Liver (tissue), 9 donors: ENCODE results near the gene EGFR. TPM values are rescaled to one million over a fixed set of nuclear protein-coding genes. Genes with fewer than 3 reads are reported as not detected.

ENCODE experiments used
- DNase-seq: peaks from one replicate; pipeline ENCODE4 v3.0.0-alpha.2; 2017; ENCODE audit warnings: low spot score
- H3K27ac ChIP-seq, 2 donors: one replicate each; pipeline ENCODE4 v1.7.0; 2013; ENCODE audit warnings: inconsistent platforms in 2 of 2, low read length in 2 of 2, control low read depth in 1 of 2, low read depth in 1 of 2, mild to moderate bottlenecking in 1 of 2
- H3K27me3 ChIP-seq, 4 donors: one replicate each; pipeline versions ENCODE4 v1.6.1 to v1.7.0; 2013; ENCODE audit warnings: low read length in 3 of 4, inconsistent platforms in 1 of 4, mild to moderate bottlenecking in 1 of 4, moderate library complexity in 1 of 4; ENCODE audit not compliant: control insufficient read depth in 4 of 4, insufficient read depth in 4 of 4
- H3K36me3 ChIP-seq, 4 donors: one replicate each; pipeline versions ENCODE4 v1.6.1 to v1.7.0; 2013; ENCODE audit warnings: low read length in 3 of 4, mild to moderate bottlenecking in 3 of 4, low read depth in 1 of 4, moderate library complexity in 1 of 4; ENCODE audit not compliant: control insufficient read depth in 4 of 4, insufficient read depth in 3 of 4
- H3K4me1 ChIP-seq, 4 donors: one replicate each; pipeline versions ENCODE4 v1.6.1 to v1.7.0; 2013; ENCODE audit warnings: low read length in 3 of 4, mild to moderate bottlenecking in 3 of 4, moderate library complexity in 1 of 4; ENCODE audit not compliant: control insufficient read depth in 4 of 4, insufficient read depth in 4 of 4
- H3K4me3 ChIP-seq, 3 donors: one replicate each; pipeline versions ENCODE4 v1.6.1 to v1.7.0; 2013; ENCODE audit warnings: low read length in 3 of 3, control low read depth in 1 of 3, low read depth in 1 of 3, mild to moderate bottlenecking in 1 of 3
- H3K9ac ChIP-seq, 2 donors: one replicate each; pipeline ENCODE4 v1.7.0; 2013; ENCODE audit warnings: low read length in 2 of 2, mild to moderate bottlenecking in 2 of 2, moderate library complexity in 2 of 2, control low read depth in 1 of 2, low read depth in 1 of 2
- H3K9me3 ChIP-seq, 4 donors: one replicate each; pipeline versions ENCODE4 v1.6.1 to v1.7.0; 2013; ENCODE audit warnings: low read length in 3 of 4; ENCODE audit not compliant: control insufficient read depth in 4 of 4
- EGR1 ChIP-seq, 2 donors: IDR thresholded peaks; 2 replicates each; pipeline ENCODE4 v1.6.1; 2016 to 2018; ENCODE audit warnings: antibody characterized with exemption in 2 of 2, low read depth in 2 of 2
- GABPA ChIP-seq, 2 donors: IDR thresholded peaks in 1 of 2; conservative IDR thresholded peaks in 1 of 2; 2 replicates each; pipeline ENCODE4 v1.6.1; 2016; ENCODE audit warnings: antibody characterized with exemption in 2 of 2, mild to moderate bottlenecking in 1 of 2, moderate library complexity in 1 of 2
- HNF4G ChIP-seq: IDR thresholded peaks from 2 replicates; pipeline ENCODE4 v1.6.1; 2016; ENCODE audit warnings: antibody characterized with exemption
- MAX ChIP-seq: IDR thresholded peaks from 2 replicates; pipeline ENCODE4 v1.6.1; 2016; ENCODE audit warnings: antibody characterized with exemption
- NR2F2 ChIP-seq: IDR thresholded peaks from 2 replicates; pipeline ENCODE4 v1.6.1; 2016; ENCODE audit warnings: antibody characterized with exemption
- RAD21 ChIP-seq, 2 donors: IDR thresholded peaks; 2 replicates each; pipeline ENCODE4 v1.6.1; 2016; ENCODE audit warnings: antibody characterized with exemption in 2 of 2, mild to moderate bottlenecking in 2 of 2
- REST ChIP-seq: IDR thresholded peaks from 2 replicates; pipeline ENCODE4 v1.6.1; 2016; ENCODE audit warnings: antibody characterized with exemption, mild to moderate bottlenecking
- RXRA ChIP-seq, 2 donors: IDR thresholded peaks; 2 replicates each; pipeline ENCODE4 v1.6.1; 2017 to 2018; ENCODE audit warnings: antibody characterized with exemption in 2 of 2, mild to moderate bottlenecking in 1 of 2
- SP1 ChIP-seq: IDR thresholded peaks from 2 replicates; pipeline ENCODE4 v1.6.1; 2018; ENCODE audit warnings: antibody characterized with exemption, mild to moderate bottlenecking
- TAF1 ChIP-seq: conservative IDR thresholded peaks from 2 replicates; pipeline ENCODE4 v1.6.1; 2016; ENCODE audit warnings: antibody characterized with exemption, mild to moderate bottlenecking
- YY1 ChIP-seq: IDR thresholded peaks from 2 replicates; pipeline ENCODE4 v1.6.1; 2016; ENCODE audit warnings: antibody characterized with exemption, mild to moderate bottlenecking
- WGBS: extraction: QIAGEN DNeasy Blood & Tissue Kit; methylation state at CpG from one replicate; pipeline ENCODE4 v1.1.7; 2013; 5-methylcytosine and 5-hydroxymethylcytosine counted together
- polyA plus RNA-seq, 2 donors: library from polyadenylated mRNA; stranded (reverse) in 1 of 2; unstranded in 1 of 2; fragments of 200-250 nt in 1 of 2; fragments of >200 nt in 1 of 2; fragmentation: Nextera tagmentation in 1 of 2; extraction: Ambion mirVana in 1 of 2; gene quantifications; one replicate each; pipeline versions ENCODE4 v1.2.1 to v1.2.3, GENCODE V29; 2013 to 2015
- total RNA-seq, 2 donors: library from RNA; depleted of rRNA; stranded (reverse); fragments of >200 nt; gene quantifications; one replicate each; pipeline ENCODE4 v1.2.3, GENCODE V29; 2014
- TF ChIP-seq, protein P1 (sequence below): fragments of 150-350 bp; IDR thresholded peaks from 2 replicates; pipeline ENCODE4 v1.5.1; 2017; ENCODE audit warnings: improper control_type of control experiment, low read depth, low read length; ENCODE audit not compliant: missing input control
- TF ChIP-seq, protein P2 (sequence below): IDR thresholded peaks from 2 replicates; pipeline ENCODE4 v1.6.1; 2016; ENCODE audit warnings: antibody characterized with exemption
- donor health status: healthy.
- donor health status: healthy.
- donor health status: healthy.
- donor health status: healthy.
- donor health status: healthy.

Gene EGFR
- total and polyA plus RNA-seq, 4 donors = 22.6 to 37.0 (median 27.7) TPM

DNA sequence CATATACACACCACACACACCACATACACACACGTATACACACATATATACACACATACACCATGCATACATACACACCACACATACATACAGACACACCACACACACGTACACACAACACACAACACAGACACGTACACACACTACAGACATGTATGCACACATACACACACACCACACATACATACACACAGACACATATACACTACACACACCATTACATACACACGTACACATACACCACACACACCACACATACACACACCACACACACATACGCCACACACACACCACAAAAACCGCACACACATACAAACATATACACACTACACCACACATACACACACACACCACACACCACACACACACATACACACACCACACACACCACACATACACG, 184.5 kb downstream of the EGFR start:
- 85% methylated on average over 7 of the region's 7 CpGs for WGBS
- no peak for DNase-seq
- no peaks in the 10 kb centered on the region for H3K27me3 ChIP-seq
- no peaks in the 10 kb centered on the region for H3K9me3 ChIP-seq
- H3K4me1 ChIP-seq = no peaks in the 10 kb centered on the region
- H3K27ac ChIP-seq = no peak overlapping the region
- TF ChIP-seq RXRA (IDR thresholded peaks at IDR 0.05) = no peak
- TF ChIP-seq, protein P1, sequence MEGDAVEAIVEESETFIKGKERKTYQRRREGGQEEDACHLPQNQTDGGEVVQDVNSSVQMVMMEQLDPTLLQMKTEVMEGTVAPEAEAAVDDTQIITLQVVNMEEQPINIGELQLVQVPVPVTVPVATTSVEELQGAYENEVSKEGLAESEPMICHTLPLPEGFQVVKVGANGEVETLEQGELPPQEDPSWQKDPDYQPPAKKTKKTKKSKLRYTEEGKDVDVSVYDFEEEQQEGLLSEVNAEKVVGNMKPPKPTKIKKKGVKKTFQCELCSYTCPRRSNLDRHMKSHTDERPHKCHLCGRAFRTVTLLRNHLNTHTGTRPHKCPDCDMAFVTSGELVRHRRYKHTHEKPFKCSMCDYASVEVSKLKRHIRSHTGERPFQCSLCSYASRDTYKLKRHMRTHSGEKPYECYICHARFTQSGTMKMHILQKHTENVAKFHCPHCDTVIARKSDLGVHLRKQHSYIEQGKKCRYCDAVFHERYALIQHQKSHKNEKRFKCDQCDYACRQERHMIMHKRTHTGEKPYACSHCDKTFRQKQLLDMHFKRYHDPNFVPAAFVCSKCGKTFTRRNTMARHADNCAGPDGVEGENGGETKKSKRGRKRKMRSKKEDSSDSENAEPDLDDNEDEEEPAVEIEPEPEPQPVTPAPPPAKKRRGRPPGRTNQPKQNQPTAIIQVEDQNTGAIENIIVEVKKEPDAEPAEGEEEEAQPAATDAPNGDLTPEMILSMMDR = no peak
- TF ChIP-seq, protein P2, sequence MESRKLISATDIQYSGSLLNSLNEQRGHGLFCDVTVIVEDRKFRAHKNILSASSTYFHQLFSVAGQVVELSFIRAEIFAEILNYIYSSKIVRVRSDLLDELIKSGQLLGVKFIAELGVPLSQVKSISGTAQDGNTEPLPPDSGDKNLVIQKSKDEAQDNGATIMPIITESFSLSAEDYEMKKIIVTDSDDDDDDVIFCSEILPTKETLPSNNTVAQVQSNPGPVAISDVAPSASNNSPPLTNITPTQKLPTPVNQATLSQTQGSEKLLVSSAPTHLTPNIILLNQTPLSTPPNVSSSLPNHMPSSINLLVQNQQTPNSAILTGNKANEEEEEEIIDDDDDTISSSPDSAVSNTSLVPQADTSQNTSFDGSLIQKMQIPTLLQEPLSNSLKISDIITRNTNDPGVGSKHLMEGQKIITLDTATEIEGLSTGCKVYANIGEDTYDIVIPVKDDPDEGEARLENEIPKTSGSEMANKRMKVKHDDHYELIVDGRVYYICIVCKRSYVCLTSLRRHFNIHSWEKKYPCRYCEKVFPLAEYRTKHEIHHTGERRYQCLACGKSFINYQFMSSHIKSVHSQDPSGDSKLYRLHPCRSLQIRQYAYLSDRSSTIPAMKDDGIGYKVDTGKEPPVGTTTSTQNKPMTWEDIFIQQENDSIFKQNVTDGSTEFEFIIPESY = no peak
- TF ChIP-seq YY1 = no peak
- no peak overlapping the region for H3K9ac ChIP-seq
- peaks cover 23 to 92% (median 82%) of the 10 kb centered on the region in 4 donors for H3K36me3 ChIP-seq
- H3K4me3 ChIP-seq = no peak overlapping the region

GRCh38 chr7:55205124-55205955, 186.5 kb downstream of the EGFR start:
- H3K36me3 ChIP-seq = peaks cover 23 to 77% (median 70%) of the 10 kb centered on the region in 4 donors
- 88% methylated on average over 16 of the region's 16 CpGs for whole genome bisulfite sequencing

More at GRCh38 chr7:55205124-55205955, 186.5 kb downstream of the EGFR start:
- no peaks in the 10 kb centered on the region for H3K4me1 ChIP-seq
- no peaks in the 10 kb centered on the region for H3K27me3 ChIP-seq
- H3K4me3 ChIP-seq = no peak overlapping the region
- H3K9ac ChIP-seq = no peak overlapping the region
- no peak for TF ChIP-seq TAF1
- TF ChIP-seq SP1 = no peak
- TF ChIP-seq MAX = no peak
- TF ChIP-seq, protein P2 = no peak
- TF ChIP-seq, protein P1 = no peak
- no peak for TF ChIP-seq HNF4G
- TF ChIP-seq EGR1 (IDR thresholded peaks at IDR 0.05; ENCODE audit: low read depth in 2 of 2) = no peak
- TF ChIP-seq GABPA (IDR thresholded peaks at IDR 0.05 in 1 of 2, conservative IDR thresholded peaks at IDR 0.05 in 1 of 2) = no peak
- TF ChIP-seq RAD21 (IDR thresholded peaks at IDR 0.05) = no peak
- TF ChIP-seq REST = no peak
- no peak for TF ChIP-seq NR2F2
- no peak for DNase-seq
- H3K27ac ChIP-seq = no peak overlapping the region
- H3K9me3 ChIP-seq = no peaks in the 10 kb centered on the region
